NT2/D1 (cell line): ENCODE measurements around the gene EEF2.

ENCODE experiments used
- DNase-seq: peaks from one replicate; pipeline ENCODE4 v3.0.0-alpha.2; 2011; ENCODE audit warnings: low read depth, low spot score
- H3K27me3 ChIP-seq: 2 replicates; pipeline ENCODE4 v1.6.0; 2011; ENCODE audit warnings: mild to moderate bottlenecking; ENCODE audit not compliant: insufficient read length, insufficient read depth
- H3K36me3 ChIP-seq: 2 replicates; pipeline ENCODE4 v1.6.1; 2011; ENCODE audit warnings: mild to moderate bottlenecking, low read length, mixed read lengths; ENCODE audit not compliant: insufficient read depth, insufficient read length
- H3K4me1 ChIP-seq: 2 replicates; pipeline ENCODE4 v1.5.1; 2011; ENCODE audit not compliant: insufficient read depth, insufficient read length
- H3K4me3 ChIP-seq: 2 replicates; pipeline ENCODE4 v1.5.1; 2011; ENCODE audit warnings: low read depth; ENCODE audit not compliant: insufficient read length
- H3K9ac ChIP-seq: 2 replicates; pipeline ENCODE4 v1.6.0; 2011; ENCODE audit warnings: low read depth; ENCODE audit not compliant: insufficient read length
- H3K9me3 ChIP-seq: 2 replicates; pipeline ENCODE4 v1.5.1; 2011; ENCODE audit warnings: mild to moderate bottlenecking, low read length; ENCODE audit not compliant: insufficient read depth
- SUZ12 ChIP-seq: IDR thresholded peaks from 2 replicates; pipeline ENCODE4 v1.6.1; 2011; ENCODE audit not compliant: insufficient read length, insufficient read depth; ENCODE audit errors: extremely low read depth
- YY1 ChIP-seq: IDR thresholded peaks from 2 replicates; pipeline ENCODE4 v1.6.1; 2011; ENCODE audit not compliant: insufficient read length, insufficient read depth
- ZNF274 ChIP-seq: IDR thresholded peaks from 2 replicates; pipeline ENCODE4 v1.6.1; 2011; ENCODE audit warnings: mild to moderate bottlenecking, low read depth, low read length

The EEF2 gene

DNA sequence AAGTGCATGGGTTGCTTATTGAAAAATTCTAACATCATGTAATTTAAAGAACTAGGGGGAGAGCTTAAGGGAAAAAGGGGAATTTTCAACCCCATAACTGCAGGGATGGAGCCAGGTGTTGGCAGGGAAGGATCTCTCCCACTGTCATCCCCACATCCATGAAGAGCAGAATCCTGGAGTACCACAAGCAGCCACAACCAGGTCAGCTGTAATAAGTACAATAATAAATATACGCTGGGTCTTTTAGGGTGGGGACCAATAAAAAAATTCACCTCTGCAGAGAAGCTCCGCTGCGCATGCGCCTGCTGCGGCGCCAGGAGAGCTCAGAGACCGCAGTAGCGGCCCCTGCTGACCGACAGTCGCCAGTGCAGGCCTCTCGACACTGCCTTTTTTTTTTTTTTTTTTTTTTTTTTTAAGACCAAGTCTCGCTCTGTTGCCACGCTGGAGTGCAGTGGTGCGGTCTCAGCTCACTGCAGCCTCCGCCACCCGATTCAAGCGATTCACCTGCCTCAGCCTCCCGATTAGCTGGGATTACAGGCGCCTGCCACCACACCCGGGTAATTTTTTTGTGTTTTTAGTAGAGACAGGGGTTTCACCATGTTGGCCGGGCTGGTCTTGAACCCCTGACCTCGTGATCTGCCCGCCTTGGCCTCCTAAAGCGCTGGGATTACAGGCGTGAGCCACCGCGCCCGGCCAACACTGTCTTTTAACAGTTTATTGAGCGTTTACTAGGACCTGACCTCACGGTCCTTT, 2.5 kb upstream of the EEF2 start:
- DNase-seq = peak; percentile 75
- Histone ChIP-seq H3K4me3 (peak overlapping the region; percentile 12), H3K4me1 (peaks cover 15% of the 10 kb centered on the region), H3K9me3 (no peaks in the 10 kb centered on the region), H3K9ac (peak overlapping the region; percentile 42), H3K27me3 (no peaks in the 10 kb centered on the region), H3K36me3 (peaks cover 23% of the 10 kb centered on the region)
- TF ChIP-seq YY1 (no peak), ZNF274 (no peak), SUZ12 (no peak)

DNA sequence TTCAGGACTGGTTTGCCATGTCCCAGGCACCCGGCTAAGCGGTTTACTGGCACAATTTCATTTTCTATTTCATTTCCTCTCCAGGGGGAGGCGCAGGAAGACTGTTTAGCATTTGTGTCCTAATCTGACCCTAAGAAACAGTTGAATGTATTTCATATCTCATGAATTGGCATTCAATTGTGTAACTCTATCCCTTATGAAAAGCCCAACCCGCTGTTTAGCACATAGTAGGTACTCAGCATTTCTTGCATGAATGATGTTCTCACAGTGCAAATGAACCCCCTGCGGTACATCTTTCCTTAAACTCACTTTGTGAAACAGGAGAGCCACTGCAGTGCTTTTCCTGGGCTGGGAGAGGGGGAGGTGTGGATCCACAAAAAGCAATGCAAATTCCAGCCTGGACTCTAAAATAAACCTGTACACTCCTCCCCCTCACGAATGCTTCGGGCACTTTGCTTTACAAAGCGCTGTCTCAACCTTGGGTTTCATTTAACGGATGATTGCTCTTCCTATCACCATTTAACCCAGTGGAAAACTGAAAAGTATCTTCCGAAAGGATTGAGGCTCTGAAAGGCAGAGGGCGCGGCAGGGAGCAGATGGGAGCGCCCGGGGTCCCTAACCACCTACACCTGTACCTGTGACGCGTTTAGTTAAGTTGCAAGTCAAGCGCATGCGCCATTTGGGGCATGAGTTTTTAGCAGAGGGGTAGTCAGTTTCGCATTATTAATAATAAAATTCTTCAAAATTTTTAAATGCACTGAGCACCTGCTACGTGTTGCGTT, 1.2 kb upstream of the EEF2 start:
- H3K4me1 ChIP-seq = peaks cover 25% of the 10 kb centered on the region

DNA sequence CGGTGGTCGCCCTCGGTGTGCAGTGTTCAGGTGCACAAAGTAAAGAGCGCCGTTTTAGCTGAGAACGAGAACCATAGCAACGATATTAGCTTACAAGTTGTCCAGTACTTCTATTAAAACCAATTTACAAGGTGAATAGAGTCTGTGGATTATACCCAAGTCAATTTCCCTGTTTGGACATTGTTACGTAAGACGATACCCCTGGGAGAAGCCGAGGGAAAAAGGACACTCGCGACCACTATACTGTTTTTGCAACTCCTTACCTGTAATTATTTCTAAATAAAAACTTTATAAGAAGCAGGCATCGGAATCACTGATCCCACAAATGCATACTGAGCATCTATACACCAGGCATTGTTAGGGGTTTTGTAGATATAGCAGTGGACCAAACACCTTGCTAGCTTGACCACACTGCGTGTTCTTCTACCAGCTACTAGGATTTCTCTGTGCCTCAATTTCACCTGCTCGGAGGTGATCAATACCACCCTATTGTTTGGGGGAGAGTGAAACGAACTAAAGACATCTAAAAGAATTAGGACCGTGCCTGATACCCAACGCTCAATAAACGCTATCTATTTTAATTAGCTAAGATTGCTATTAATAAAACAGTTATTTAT, 488 bp upstream of the EEF2 start:
- H3K4me1 ChIP-seq = peaks cover 28% of the 10 kb centered on the region
- H3K27me3 ChIP-seq = no peaks in the 10 kb centered on the region
- DNase-seq = no peak
- TF ChIP-seq SUZ12 = no peak
- TF ChIP-seq ZNF274 = no peak
- no peak for TF ChIP-seq YY1
- H3K36me3 ChIP-seq = peaks cover 43% of the 10 kb centered on the region
- H3K9ac ChIP-seq = peak overlapping the region; percentile 37
- H3K4me3 ChIP-seq = peak overlapping the region; percentile 99
- H3K9me3 ChIP-seq = no peaks in the 10 kb centered on the region

More for the DNA sequence above, 1.2 kb upstream of the EEF2 start:
- no peaks in the 10 kb centered on the region for H3K27me3 ChIP-seq
- peak overlapping the region; percentile 28 for H3K9ac ChIP-seq
- no peak for DNase-seq
- H3K9me3 ChIP-seq = no peaks in the 10 kb centered on the region
- H3K36me3 ChIP-seq = peaks cover 36% of the 10 kb centered on the region
- peak overlapping the region; percentile 20 for H3K4me3 ChIP-seq
- TF ChIP-seq YY1 (no peak), ZNF274 (no peak), SUZ12 (no peak)

DNA sequence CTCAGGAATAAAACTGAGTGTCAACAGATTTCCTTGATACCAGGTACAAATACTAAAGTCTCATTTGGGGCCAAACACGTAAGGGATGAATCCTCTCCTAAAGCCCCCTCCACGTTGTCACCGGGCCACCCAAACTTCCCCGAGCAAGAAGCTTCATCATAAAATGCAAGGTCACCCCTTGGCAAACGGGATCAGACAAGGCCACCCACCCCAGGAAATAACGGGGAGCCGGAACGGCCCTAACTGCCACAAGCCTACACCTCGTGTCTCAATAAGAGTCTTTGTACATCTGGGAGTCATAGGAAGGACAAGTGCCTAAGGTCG, 717 bp downstream of the EEF2 start:
- Histone ChIP-seq H3K4me1 (peaks cover 31% of the 10 kb centered on the region), H3K36me3 (peaks cover 55% of the 10 kb centered on the region)
- TF ChIP-seq SUZ12 (no peak), YY1 (no peak), ZNF274 (no peak)

GRCh38 chr19:3983936-3984583, 1.2 kb downstream of the EEF2 start:
- DNase-seq = no peak
- Histone ChIP-seq H3K36me3 (peaks cover 60% of the 10 kb centered on the region), H3K9me3 (no peaks in the 10 kb centered on the region), H3K4me3 (peak overlapping the region; percentile 99), H3K27me3 (no peaks in the 10 kb centered on the region), H3K4me1 (peaks cover 31% of the 10 kb centered on the region), H3K9ac (peak overlapping the region; percentile 100)
- TF ChIP-seq ZNF274 (no peak), SUZ12 (no peak), YY1 (no peak)

More for the DNA sequence above, 717 bp downstream of the EEF2 start:
- H3K27me3 ChIP-seq = no peaks in the 10 kb centered on the region
- H3K9me3 ChIP-seq = no peaks in the 10 kb centered on the region
- H3K4me3 ChIP-seq = peak overlapping the region; percentile 99
- H3K9ac ChIP-seq = peak overlapping the region; percentile 100
- no peak for DNase-seq

GRCh38 chr19:3983542-3983914, 1.7 kb downstream of the EEF2 start:
- Histone ChIP-seq H3K4me1 (peaks cover 31% of the 10 kb centered on the region), H3K9ac (peak overlapping the region; percentile 100), H3K4me3 (peak overlapping the region; percentile 99), H3K9me3 (no peaks in the 10 kb centered on the region), H3K27me3 (no peaks in the 10 kb centered on the region), H3K36me3 (peaks cover 65% of the 10 kb centered on the region)
- DNase-seq = no peak
- TF ChIP-seq SUZ12 = no peak
- no peak for TF ChIP-seq YY1
